ENCODE results near the gene SCRT2.
"Not testable (repeated sequence)": the region's sequence is repeated elsewhere in the genome, so short reads cannot be mapped to it uniquely, and the experiment has no call there.

The SCRT2 gene

GRCh38 chr20:650954-651353 lies 24.6 kb downstream of the SCRT2 start:
- DNase-seq = no peak

- no peak for DNase-seq
Observed at GRCh38 chr20:650281-650680, 25.3 kb downstream of the SCRT2 start.

- DNase-seq = no peak
Observed at GRCh38 chr20:647479-648019, 28.1 kb downstream of the SCRT2 start.

- no peak for DNase-seq
Observed at GRCh38 chr20:646868-647233, 28.8 kb downstream of the SCRT2 start.

GRCh38 chr20:646107-646867 lies 29.3 kb downstream of the SCRT2 start:
- DNase-seq = no peak

- no peak for DNase-seq
Observed at GRCh38 chr20:645318-646106, 30.1 kb downstream of the SCRT2 start.

GRCh38 chr20:644692-645317 lies 30.8 kb downstream of the SCRT2 start:
- DNase-seq = no peak

- DNase-seq = no peak
Observed at GRCh38 chr20:642398-643174, 33.0 kb downstream of the SCRT2 start.

GRCh38 chr20:642013-642397 lies 33.6 kb downstream of the SCRT2 start:
- DNase-seq = not testable (repeated sequence)

- no peak for DNase-seq
Observed at GRCh38 chr20:641516-641875, 34.1 kb downstream of the SCRT2 start.

- no peak for DNase-seq
Observed at GRCh38 chr20:640674-641515, 34.7 kb downstream of the SCRT2 start.

GRCh38 chr20:638579-638978 lies 37.0 kb downstream of the SCRT2 start:
- no peak for DNase-seq

- DNase-seq = no peak
Observed at GRCh38 chr20:637559-637958, 38.0 kb downstream of the SCRT2 start.

- no peak for DNase-seq
Observed at GRCh38 chr20:635893-636338, 39.7 kb downstream of the SCRT2 start.

- no peak for DNase-seq
Observed at GRCh38 chr20:635028-635892, 40.3 kb downstream of the SCRT2 start.

- DNase-seq = no peak
Observed at GRCh38 chr20:634148-634925, 41.3 kb downstream of the SCRT2 start.

GRCh38 chr20:631101-631500 lies 44.5 kb downstream of the SCRT2 start:
- DNase-seq = no peak

- DNase-seq = no peak
Observed at GRCh38 chr20:626579-626978, 49.0 kb downstream of the SCRT2 start.

GRCh38 chr20:625360-625932 lies 50.2 kb downstream of the SCRT2 start:
- DNase-seq = no peak

GRCh38 chr20:623704-624103 lies 51.9 kb downstream of the SCRT2 start:
- DNase-seq = no peak

All from NCI-H226 (cell line).